GM10266 (cell line): ENCODE measurements around the gene PTPRO.

Source experiments
- DNase-seq: peaks from one replicate; pipeline ENCODE4 v3.0.0; 2012; ENCODE audit errors: extremely low spot score
- CTCF ChIP-seq: IDR thresholded peaks from 2 replicates; pipeline ENCODE4 v1.5.1; 2012; ENCODE audit warnings: mild to moderate bottlenecking, low read depth; ENCODE audit not compliant: control insufficient read depth, insufficient read depth; ENCODE audit errors: missing control alignments

The PTPRO gene

GRCh38 chr12:15320881-15321280 lies 1.4 kb upstream of the PTPRO start:
- no peak for DNase-seq
- no peak for TF ChIP-seq CTCF

- no peak for DNase-seq
- no peak for TF ChIP-seq CTCF
Observed at GRCh38 chr12:15323480-15323879, 1.2 kb downstream of the PTPRO start.

GRCh38 chr12:15329891-15330290 lies 7.6 kb downstream of the PTPRO start:
- no peak for TF ChIP-seq CTCF
- DNase-seq: no peak

- no peak for DNase-seq
- no peak for TF ChIP-seq CTCF
Observed at GRCh38 chr12:15334225-15334624, 11.9 kb downstream of the PTPRO start.

- TF ChIP-seq CTCF: no peak
- no peak for DNase-seq
Observed at GRCh38 chr12:15335959-15336358, 13.7 kb downstream of the PTPRO start.

- no peak for DNase-seq
- TF ChIP-seq CTCF: no peak
Observed at GRCh38 chr12:15336768-15337553, 14.7 kb downstream of the PTPRO start.

- DNase-seq: no peak
- TF ChIP-seq CTCF: no peak
Observed at GRCh38 chr12:15341371-15341770, 19.1 kb downstream of the PTPRO start.
